ENCODE data around the gene MYO10.

MYO10 gene

DNA sequence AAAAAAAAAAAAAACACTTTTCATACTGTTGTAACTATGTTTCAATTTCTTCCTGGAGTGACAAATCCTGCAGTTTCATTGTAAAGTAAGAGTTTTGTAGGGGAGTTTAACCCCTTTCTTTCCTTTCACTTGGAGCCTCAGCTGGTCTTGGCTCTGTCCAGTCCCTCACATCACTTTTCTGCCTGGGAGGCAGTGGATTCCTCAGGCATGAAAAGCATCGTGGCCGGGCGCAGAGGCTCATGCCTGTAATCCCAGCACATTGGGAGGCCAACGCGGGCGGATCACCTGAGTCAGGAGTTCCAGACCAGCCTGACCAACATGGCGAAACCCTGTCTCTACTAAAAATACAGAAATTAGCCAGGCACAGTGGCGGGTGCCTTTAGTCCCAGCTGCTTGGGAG, 45.6 kb upstream of the MYO10 start:
- Histone ChIP-seq H3K27ac (ENCODE audit: low read length) (no peak overlapping the region), H3K4me2 (ENCODE audit: low read length) (no peak overlapping the region), H2AFZ (ENCODE audit: low read depth, low read length) (no peak overlapping the region), H3K36me3 (replicated peaks; ENCODE audit: low read depth, low read length) (no peaks in the 10 kb centered on the region), H3K27me3 (ENCODE audit: low read depth, low read length) (no peaks in the 10 kb centered on the region; the same call in 1 of the 2 replicates), H4K20me1 (ENCODE audit: insufficient read depth, low read length) (no peaks in the 10 kb centered on the region), H3K9me3 (ENCODE audit: insufficient read depth, low read length) (no peaks in the 10 kb centered on the region), H3K9ac (ENCODE audit: low read length) (no peak overlapping the region), H3K4me1 (ENCODE audit: low read length) (no peaks in the 10 kb centered on the region), H3K4me3 (ENCODE audit: low read length) (no peak overlapping the region), H3K79me2 (ENCODE audit: low read length) (no peaks in the 10 kb centered on the region)
- no peak for TF ChIP-seq EZH2phosphoT487 (IDR thresholded peaks at IDR 0.05; ENCODE audit: low read depth)
- TF ChIP-seq, protein P1, sequence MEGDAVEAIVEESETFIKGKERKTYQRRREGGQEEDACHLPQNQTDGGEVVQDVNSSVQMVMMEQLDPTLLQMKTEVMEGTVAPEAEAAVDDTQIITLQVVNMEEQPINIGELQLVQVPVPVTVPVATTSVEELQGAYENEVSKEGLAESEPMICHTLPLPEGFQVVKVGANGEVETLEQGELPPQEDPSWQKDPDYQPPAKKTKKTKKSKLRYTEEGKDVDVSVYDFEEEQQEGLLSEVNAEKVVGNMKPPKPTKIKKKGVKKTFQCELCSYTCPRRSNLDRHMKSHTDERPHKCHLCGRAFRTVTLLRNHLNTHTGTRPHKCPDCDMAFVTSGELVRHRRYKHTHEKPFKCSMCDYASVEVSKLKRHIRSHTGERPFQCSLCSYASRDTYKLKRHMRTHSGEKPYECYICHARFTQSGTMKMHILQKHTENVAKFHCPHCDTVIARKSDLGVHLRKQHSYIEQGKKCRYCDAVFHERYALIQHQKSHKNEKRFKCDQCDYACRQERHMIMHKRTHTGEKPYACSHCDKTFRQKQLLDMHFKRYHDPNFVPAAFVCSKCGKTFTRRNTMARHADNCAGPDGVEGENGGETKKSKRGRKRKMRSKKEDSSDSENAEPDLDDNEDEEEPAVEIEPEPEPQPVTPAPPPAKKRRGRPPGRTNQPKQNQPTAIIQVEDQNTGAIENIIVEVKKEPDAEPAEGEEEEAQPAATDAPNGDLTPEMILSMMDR (IDR thresholded peaks at IDR 0.05; ENCODE audit: low read depth, low read length), result no peak

DNA sequence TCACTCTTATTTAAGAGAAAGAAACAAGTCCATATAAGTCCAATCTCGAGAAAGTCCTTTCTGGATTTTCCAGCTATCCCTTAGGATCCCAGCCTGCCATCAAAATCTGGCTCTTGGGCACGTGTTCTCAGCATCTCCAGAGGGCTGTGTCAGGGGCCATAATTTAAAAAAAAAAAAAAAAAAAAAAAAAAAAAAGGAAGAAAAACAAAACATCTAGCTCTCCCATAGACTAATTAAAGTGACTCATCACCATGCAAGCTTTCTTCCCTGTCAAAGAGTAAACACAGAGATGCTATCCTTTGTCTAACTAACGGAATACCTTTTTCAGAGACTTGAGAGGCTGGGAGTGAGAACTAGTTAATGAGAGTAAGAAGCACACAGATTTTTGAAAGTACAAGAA, 44.9 kb upstream of the MYO10 start:
- H3K27me3 ChIP-seq (ENCODE audit: low read depth, low read length), result no peaks in the 10 kb centered on the region; the same call in 1 of the 2 replicates
- no peak overlapping the region for H3K4me3 ChIP-seq (ENCODE audit: low read length)
- TF ChIP-seq, protein P1 (IDR thresholded peaks at IDR 0.05; ENCODE audit: low read depth, low read length), result no peak
- no peak for TF ChIP-seq EZH2phosphoT487 (IDR thresholded peaks at IDR 0.05; ENCODE audit: low read depth)
- H3K9ac ChIP-seq (ENCODE audit: low read length), result no peak overlapping the region
- H3K79me2 ChIP-seq (ENCODE audit: low read length), result no peaks in the 10 kb centered on the region
- H3K36me3 ChIP-seq (replicated peaks; ENCODE audit: low read depth, low read length), result no peaks in the 10 kb centered on the region
- H3K4me1 ChIP-seq (ENCODE audit: low read length), result peaks cover 6% of the 10 kb centered on the region
- no peak overlapping the region for H2AFZ ChIP-seq (ENCODE audit: low read depth, low read length)
- H3K9me3 ChIP-seq (ENCODE audit: insufficient read depth, low read length), result no peaks in the 10 kb centered on the region
- no peak overlapping the region for H3K4me2 ChIP-seq (ENCODE audit: low read length)
- no peak overlapping the region for H3K27ac ChIP-seq (ENCODE audit: low read length)
- no peaks in the 10 kb centered on the region for H4K20me1 ChIP-seq (ENCODE audit: insufficient read depth, low read length)

DNA sequence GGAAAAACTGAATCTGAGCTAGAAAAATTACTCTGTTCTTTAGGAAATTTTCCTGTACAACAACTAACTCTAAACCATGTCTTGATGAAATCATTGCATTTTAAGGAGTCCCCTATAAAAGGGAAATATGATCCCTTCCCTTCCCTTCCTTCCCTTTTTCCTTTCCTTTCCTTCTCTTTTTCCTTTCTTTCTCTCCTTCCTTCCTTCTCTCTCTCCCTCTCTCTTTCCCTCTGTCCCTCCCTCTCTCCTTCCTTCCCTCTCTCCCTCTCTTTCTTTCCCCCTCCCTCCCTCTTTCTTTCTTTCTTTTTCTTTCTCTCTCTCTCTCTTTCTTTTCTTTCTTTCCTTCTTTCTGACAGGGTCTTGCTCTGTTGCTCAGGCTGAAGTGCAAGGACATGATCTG, 42.2 kb upstream of the MYO10 start:
- Histone ChIP-seq H3K9ac (ENCODE audit: low read length) (no peak overlapping the region), H3K4me1 (ENCODE audit: low read length) (peaks cover 8% of the 10 kb centered on the region), H3K4me3 (ENCODE audit: low read length) (no peak overlapping the region), H3K4me2 (ENCODE audit: low read length) (no peak overlapping the region), H4K20me1 (ENCODE audit: insufficient read depth, low read length) (no peaks in the 10 kb centered on the region), H3K36me3 (replicated peaks; ENCODE audit: low read depth, low read length) (no peaks in the 10 kb centered on the region), H3K9me3 (ENCODE audit: insufficient read depth, low read length) (no peaks in the 10 kb centered on the region), H2AFZ (ENCODE audit: low read depth, low read length) (no peak overlapping the region), H3K27ac (ENCODE audit: low read length) (no peak overlapping the region), H3K27me3 (ENCODE audit: low read depth, low read length) (peaks cover 9% of the 10 kb centered on the region; the same call in 1 of the 2 replicates), H3K79me2 (ENCODE audit: low read length) (no peaks in the 10 kb centered on the region)
- no peak for TF ChIP-seq EZH2phosphoT487 (IDR thresholded peaks at IDR 0.05; ENCODE audit: low read depth)
- TF ChIP-seq, protein P1 (IDR thresholded peaks at IDR 0.05; ENCODE audit: low read depth, low read length), result no peak

DNA sequence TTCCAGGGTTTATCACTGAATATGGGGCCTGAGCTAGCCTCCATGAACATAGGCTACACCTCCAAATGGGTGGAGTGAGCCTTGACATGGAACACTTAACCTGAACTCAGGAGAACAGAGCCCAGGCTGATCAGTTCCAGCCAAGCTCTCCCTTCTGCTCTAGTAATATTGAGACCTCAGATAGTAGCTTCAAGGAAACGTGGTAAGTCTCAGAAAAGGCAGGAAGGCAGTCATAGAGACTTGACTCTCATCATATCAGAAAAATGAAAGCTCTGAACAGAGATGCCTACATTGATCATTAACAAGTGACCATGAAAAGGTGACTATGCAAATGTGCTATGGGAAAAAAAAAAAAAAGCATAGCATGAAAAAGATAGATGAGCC, 40.5 kb upstream of the MYO10 start:
- TF ChIP-seq EZH2phosphoT487 (IDR thresholded peaks at IDR 0.05; ENCODE audit: low read depth), result no peak
- TF ChIP-seq, protein P1 (IDR thresholded peaks at IDR 0.05; ENCODE audit: low read depth, low read length), result no peak
- Histone ChIP-seq H2AFZ (ENCODE audit: low read depth, low read length) (no peak overlapping the region), H3K79me2 (ENCODE audit: low read length) (no peaks in the 10 kb centered on the region), H4K20me1 (ENCODE audit: insufficient read depth, low read length) (no peaks in the 10 kb centered on the region), H3K27me3 (ENCODE audit: low read depth, low read length) (peaks cover 9% of the 10 kb centered on the region; the same call in 1 of the 2 replicates), H3K36me3 (replicated peaks; ENCODE audit: low read depth, low read length) (no peaks in the 10 kb centered on the region), H3K9me3 (ENCODE audit: insufficient read depth, low read length) (no peaks in the 10 kb centered on the region), H3K4me1 (ENCODE audit: low read length) (peaks cover 8% of the 10 kb centered on the region), H3K9ac (ENCODE audit: low read length) (no peak overlapping the region), H3K4me3 (ENCODE audit: low read length) (no peak overlapping the region), H3K4me2 (ENCODE audit: low read length) (no peak overlapping the region), H3K27ac (ENCODE audit: low read length) (no peak overlapping the region)

Measured in OCI-LY3 (cell line).